GM12878 (cell line): ENCODE data around the gene CD79A. TPM values are rescaled to one million over a fixed set of nuclear protein-coding genes. Genes with fewer than 3 reads are reported as not detected.

Experiments used
- BACH1 ChIP-seq: fragments of 450-650 bp; IDR thresholded peaks from 2 replicates; pipeline ENCODE4 v1.6.1; 2017; ENCODE audit warnings: mild to moderate bottlenecking, borderline replicate concordance
- BCL3 ChIP-seq: IDR thresholded peaks from 2 replicates; pipeline ENCODE4 v1.6.1; 2011; ENCODE audit warnings: borderline replicate concordance, low read depth, mild to moderate bottlenecking, moderate library complexity, low read length; ENCODE audit not compliant: insufficient read depth, poor library complexity, severe bottlenecking
- BHLHE40 ChIP-seq, 2 experiments: fragments of 450-650 bp in 1 of 2; IDR thresholded peaks; 2 replicates each; pipeline ENCODE4 v1.6.1; 2011 to 2017; ENCODE audit warnings: low read depth in 2 of 2, borderline replicate concordance in 1 of 2, improper control_type of control experiment in 1 of 2, low read length in 1 of 2, mild to moderate bottlenecking in 1 of 2
- BRCA1 ChIP-seq: IDR thresholded peaks from 2 replicates; pipeline ENCODE4 v1.6.1; 2011; ENCODE audit warnings: low read depth, low read length, improper control_type of control experiment
- CBX3 ChIP-seq: fragments of 200-600 bp; sonication (generic); IDR thresholded peaks from 2 replicates; pipeline ENCODE4 v1.6.1; 2016; ENCODE audit warnings: low read depth, borderline replicate concordance
- CBX5 ChIP-seq: sonication (generic); IDR thresholded peaks from 2 replicates; pipeline ENCODE4 v1.6.1; 2016; ENCODE audit warnings: low read depth, moderate library complexity, mild to moderate bottlenecking, inconsistent platforms
- CREM ChIP-seq: IDR thresholded peaks from 2 replicates; pipeline ENCODE4 v1.6.1; 2014; ENCODE audit warnings: antibody characterized with exemption, low read depth
- EP300 ChIP-seq, 2 experiments: fragments of 150-350 bp in 1 of 2; IDR thresholded peaks; 2 replicates each; pipeline ENCODE4 v1.6.1; 2011 to 2012; ENCODE audit warnings: low read depth in 2 of 2, low read length in 2 of 2, borderline replicate concordance in 1 of 2, improper control_type of control experiment in 1 of 2, inconsistent platforms in 1 of 2; ENCODE audit not compliant: control insufficient read depth in 1 of 2
- FOS ChIP-seq: IDR thresholded peaks from 3 replicates; pipeline ENCODE4 v1.6.1; 2011; ENCODE audit warnings: borderline replicate concordance; ENCODE audit not compliant: insufficient read length; ENCODE audit errors: extremely low read depth
- IKZF2 ChIP-seq, 2 experiments: fragments of 450-650 bp; IDR thresholded peaks; 2 replicates each; pipeline ENCODE4 v1.6.1; 2017; ENCODE audit warnings: mild to moderate bottlenecking in 2 of 2, moderate library complexity in 2 of 2
- KAT2A ChIP-seq: conservative IDR thresholded peaks from 2 replicates; pipeline ENCODE4 v1.6.1; 2011; ENCODE audit warnings: low read depth, low read length; ENCODE audit not compliant: control insufficient read depth
- MYC ChIP-seq: IDR thresholded peaks from 2 replicates; pipeline ENCODE4 v1.6.1; 2011; ENCODE audit warnings: mild to moderate bottlenecking, low read length, moderate library complexity, inconsistent platforms; ENCODE audit not compliant: insufficient read depth, insufficient replicate concordance, insufficient read length, severe bottlenecking
- NFIC ChIP-seq: IDR thresholded peaks from 2 replicates; pipeline ENCODE4 v1.6.1; 2012; ENCODE audit warnings: low read depth, mild to moderate bottlenecking, inconsistent platforms, low read length, moderate library complexity
- RBBP5 ChIP-seq: fragments of 200-600 bp; sonication (generic); conservative IDR thresholded peaks from 2 replicates; pipeline ENCODE4 v1.6.1; 2016
- RFX5 ChIP-seq: IDR thresholded peaks from 2 replicates; pipeline ENCODE4 v1.6.1; 2011; ENCODE audit warnings: low read depth, low read length, improper control_type of control experiment
- SMAD1 ChIP-seq: fragments of 450-650 bp; IDR thresholded peaks from 2 replicates; pipeline ENCODE4 v1.6.1; 2018; ENCODE audit warnings: mild to moderate bottlenecking, low read depth; ENCODE audit not compliant: partially characterized antibody
- TARDBP ChIP-seq: IDR thresholded peaks from 2 replicates; pipeline ENCODE4 v1.6.1; 2016; ENCODE audit warnings: borderline replicate concordance
- ZBED1 ChIP-seq: IDR thresholded peaks from 2 replicates; pipeline ENCODE4 v1.6.1; 2016; ENCODE audit warnings: borderline replicate concordance
- polyA plus RNA-seq, 11 experiments: library from polyadenylated mRNA; depleted of rRNA in 4 of 11; unstranded in 6 of 11; stranded (reverse) in 5 of 11; fragments of >200 nt; fragmentation: Nextera tagmentation in 4 of 11; fragmentation: Illumina TruSeq in 1 of 11; extraction: Ambion mirVana in 4 of 11; extraction: Trizol in 1 of 11; gene quantifications; 1 replicate in 1 of 11; 2 replicates in 10 of 11; pipeline versions ENCODE4 v1.2.1 to v1.2.3, GENCODE V29; 2011 to 2016; ENCODE audit warnings: inconsistent platforms in 2 of 11, missing spikeins in 2 of 11, low read depth in 1 of 11
- total RNA-seq, 4 experiments: library from RNA; depleted of rRNA in 3 of 4; stranded (reverse); fragments of >200 nt in 3 of 4; fragmentation: Illumina TruSeq in 1 of 4; extraction: Trizol in 1 of 4; gene quantifications; 2 replicates each; pipeline versions ENCODE4 v1.2.1 to v1.2.3, GENCODE V29; 2013 to 2021
- TF ChIP-seq, protein P1 (sequence below): IDR thresholded peaks from 2 replicates; pipeline ENCODE4 v1.6.1; 2011; ENCODE audit warnings: mild to moderate bottlenecking, low read depth, low read length, moderate library complexity; ENCODE audit not compliant: insufficient replicate concordance
- TF ChIP-seq, protein P2 (sequence below): fragments of 450-650 bp; IDR thresholded peaks from 2 replicates; pipeline ENCODE4 v1.6.1; 2017; ENCODE audit warnings: mild to moderate bottlenecking, moderate library complexity
- TF ChIP-seq, protein P3 (sequence below): fragments of 450-650 bp; IDR thresholded peaks from 2 replicates; pipeline ENCODE4 v1.6.1; 2017; ENCODE audit warnings: mild to moderate bottlenecking

CD79A gene
- total and polyA plus RNA-seq, 10 of the 15 experiments (the other 5 are each of a cell fraction or from before 2014, with no cell fraction given), result 38.8 to 414 (median 282) TPM

- TF ChIP-seq, protein P1, sequence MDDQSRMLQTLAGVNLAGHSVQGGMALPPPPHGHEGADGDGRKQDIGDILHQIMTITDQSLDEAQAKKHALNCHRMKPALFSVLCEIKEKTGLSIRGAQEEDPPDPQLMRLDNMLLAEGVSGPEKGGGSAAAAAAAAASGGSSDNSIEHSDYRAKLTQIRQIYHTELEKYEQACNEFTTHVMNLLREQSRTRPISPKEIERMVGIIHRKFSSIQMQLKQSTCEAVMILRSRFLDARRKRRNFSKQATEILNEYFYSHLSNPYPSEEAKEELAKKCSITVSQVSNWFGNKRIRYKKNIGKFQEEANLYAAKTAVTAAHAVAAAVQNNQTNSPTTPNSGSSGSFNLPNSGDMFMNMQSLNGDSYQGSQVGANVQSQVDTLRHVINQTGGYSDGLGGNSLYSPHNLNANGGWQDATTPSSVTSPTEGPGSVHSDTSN, result peak; percentile 41
- TF ChIP-seq BCL3, result peak; percentile 62
- TF ChIP-seq FOS, result no peak
- TF ChIP-seq BRCA1, result no peak
- no peak for TF ChIP-seq MYC
- peak; percentile 84 for TF ChIP-seq ZBED1
- TF ChIP-seq, protein P2, sequence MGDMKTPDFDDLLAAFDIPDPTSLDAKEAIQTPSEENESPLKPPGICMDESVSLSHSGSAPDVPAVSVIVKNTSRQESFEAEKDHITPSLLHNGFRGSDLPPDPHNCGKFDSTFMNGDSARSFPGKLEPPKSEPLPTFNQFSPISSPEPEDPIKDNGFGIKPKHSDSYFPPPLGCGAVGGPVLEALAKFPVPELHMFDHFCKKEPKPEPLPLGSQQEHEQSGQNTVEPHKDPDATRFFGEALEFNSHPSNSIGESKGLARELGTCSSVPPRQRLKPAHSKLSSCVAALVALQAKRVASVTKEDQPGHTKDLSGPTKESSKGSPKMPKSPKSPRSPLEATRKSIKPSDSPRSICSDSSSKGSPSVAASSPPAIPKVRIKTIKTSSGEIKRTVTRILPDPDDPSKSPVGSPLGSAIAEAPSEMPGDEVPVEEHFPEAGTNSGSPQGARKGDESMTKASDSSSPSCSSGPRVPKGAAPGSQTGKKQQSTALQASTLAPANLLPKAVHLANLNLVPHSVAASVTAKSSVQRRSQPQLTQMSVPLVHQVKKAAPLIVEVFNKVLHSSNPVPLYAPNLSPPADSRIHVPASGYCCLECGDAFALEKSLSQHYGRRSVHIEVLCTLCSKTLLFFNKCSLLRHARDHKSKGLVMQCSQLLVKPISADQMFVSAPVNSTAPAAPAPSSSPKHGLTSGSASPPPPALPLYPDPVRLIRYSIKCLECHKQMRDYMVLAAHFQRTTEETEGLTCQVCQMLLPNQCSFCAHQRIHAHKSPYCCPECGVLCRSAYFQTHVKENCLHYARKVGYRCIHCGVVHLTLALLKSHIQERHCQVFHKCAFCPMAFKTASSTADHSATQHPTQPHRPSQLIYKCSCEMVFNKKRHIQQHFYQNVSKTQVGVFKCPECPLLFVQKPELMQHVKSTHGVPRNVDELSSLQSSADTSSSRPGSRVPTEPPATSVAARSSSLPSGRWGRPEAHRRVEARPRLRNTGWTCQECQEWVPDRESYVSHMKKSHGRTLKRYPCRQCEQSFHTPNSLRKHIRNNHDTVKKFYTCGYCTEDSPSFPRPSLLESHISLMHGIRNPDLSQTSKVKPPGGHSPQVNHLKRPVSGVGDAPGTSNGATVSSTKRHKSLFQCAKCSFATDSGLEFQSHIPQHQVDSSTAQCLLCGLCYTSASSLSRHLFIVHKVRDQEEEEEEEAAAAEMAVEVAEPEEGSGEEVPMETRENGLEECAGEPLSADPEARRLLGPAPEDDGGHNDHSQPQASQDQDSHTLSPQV, result no peak
- peak; percentile 98 for TF ChIP-seq IKZF2 (IDR thresholded peaks at IDR 0.05)
- peak; percentile 77; the same call in 1 of the 2 replicates for TF ChIP-seq CREM
- peak; percentile 80 for TF ChIP-seq EP300 (IDR thresholded peaks at IDR 0.05; ENCODE audit: borderline replicate concordance in 1 of 2, control insufficient read depth in 1 of 2, low read depth in 2 of 2, low read length in 2 of 2)
- TF ChIP-seq NFIC, result peak; percentile 65
- peak; percentile 41 to 63; a peak in 3 of 4 replicates for TF ChIP-seq BHLHE40 (IDR thresholded peaks at IDR 0.05; ENCODE audit: borderline replicate concordance in 1 of 2, low read depth in 2 of 2, low read length in 1 of 2)
- no peak for TF ChIP-seq TARDBP
- no peak for TF ChIP-seq SMAD1
- TF ChIP-seq CBX3, result no peak
- no peak for TF ChIP-seq KAT2A
- TF ChIP-seq, protein P3, sequence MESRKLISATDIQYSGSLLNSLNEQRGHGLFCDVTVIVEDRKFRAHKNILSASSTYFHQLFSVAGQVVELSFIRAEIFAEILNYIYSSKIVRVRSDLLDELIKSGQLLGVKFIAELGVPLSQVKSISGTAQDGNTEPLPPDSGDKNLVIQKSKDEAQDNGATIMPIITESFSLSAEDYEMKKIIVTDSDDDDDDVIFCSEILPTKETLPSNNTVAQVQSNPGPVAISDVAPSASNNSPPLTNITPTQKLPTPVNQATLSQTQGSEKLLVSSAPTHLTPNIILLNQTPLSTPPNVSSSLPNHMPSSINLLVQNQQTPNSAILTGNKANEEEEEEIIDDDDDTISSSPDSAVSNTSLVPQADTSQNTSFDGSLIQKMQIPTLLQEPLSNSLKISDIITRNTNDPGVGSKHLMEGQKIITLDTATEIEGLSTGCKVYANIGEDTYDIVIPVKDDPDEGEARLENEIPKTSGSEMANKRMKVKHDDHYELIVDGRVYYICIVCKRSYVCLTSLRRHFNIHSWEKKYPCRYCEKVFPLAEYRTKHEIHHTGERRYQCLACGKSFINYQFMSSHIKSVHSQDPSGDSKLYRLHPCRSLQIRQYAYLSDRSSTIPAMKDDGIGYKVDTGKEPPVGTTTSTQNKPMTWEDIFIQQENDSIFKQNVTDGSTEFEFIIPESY, result no peak
- TF ChIP-seq CBX5, result no peak
- TF ChIP-seq RFX5, result no peak
- no peak for TF ChIP-seq RBBP5
- TF ChIP-seq BACH1, result peak; percentile 85; the same call in 1 of the 2 replicates
Observed at GRCh38 chr19:41871573-41872383, 5.3 kb upstream of the CD79A start (continued).
